Measurements from ENCODE around the gene CYP3A4. TPM values are rescaled to one million over a fixed set of nuclear protein-coding genes. Genes with fewer than 3 reads are reported as not detected.

CYP3A4 gene
- total RNA-seq, result not detected

- CTCF ChIA-PET, result no interaction called here
- Mint-ChIP-seq H3K36me3 (ENCODE audit: low read depth) (no peaks in the 10 kb centered on the region), H3K9me3 (no peaks in the 10 kb centered on the region), H3K27me3 (ENCODE audit: low read depth) (no peaks in the 10 kb centered on the region), H3K4me1 (ENCODE audit: low read depth) (peaks cover 23% of the 10 kb centered on the region), H3K4me3 (no peak within 1 kb of the TSS), H3K27ac (no peak within 1 kb of the TSS)
- no peak for DNase-seq
- intact Hi-C loops (cut with micrococcal nuclease), result loop anchor here (10.0 kb wide), 1 partner anchor 241 kb away; no protein-coding TSS in a partner anchor
Observed at GRCh38 chr7:99784007-99784406, at the start of gene CYP3A4. Gene CYP3A4, minus strand, starts transcription at chr7:99784184. Its CDS starts 103 bp downstream, at chr7:99784081.

GRCh38 chr7:99833289-99833877, 49.4 kb upstream of the CYP3A4 start:
- no peaks in the 10 kb centered on the region for H3K27me3 Mint-ChIP-seq (ENCODE audit: low read depth)
- CTCF ChIA-PET, result interaction anchor here (1.1 kb wide), 1 partner anchor 86 kb away, joined by 4 read pairs; the partner anchor contains the start of gene TRIM4
- no peak for DNase-seq
- H3K36me3 Mint-ChIP-seq (ENCODE audit: low read depth), result no peaks in the 10 kb centered on the region
- no peaks in the 10 kb centered on the region for H3K9me3 Mint-ChIP-seq
- H3K4me1 Mint-ChIP-seq (ENCODE audit: low read depth), result peaks cover 8% of the 10 kb centered on the region
- H3K27ac Mint-ChIP-seq, result no peak overlapping the region
- intact Hi-C loops (cut with micrococcal nuclease), result no loop called here
- no peak overlapping the region for H3K4me3 Mint-ChIP-seq

GRCh38 chr7:99831595-99831994, 47.6 kb upstream of the CYP3A4 start:
- intact Hi-C loops (cut with micrococcal nuclease), result no loop called here
- Mint-ChIP-seq H3K27ac (no peak overlapping the region), H3K36me3 (ENCODE audit: low read depth) (no peaks in the 10 kb centered on the region), H3K4me1 (ENCODE audit: low read depth) (no peaks in the 10 kb centered on the region), H3K9me3 (no peaks in the 10 kb centered on the region), H3K4me3 (no peak overlapping the region), H3K27me3 (ENCODE audit: low read depth) (no peaks in the 10 kb centered on the region)
- DNase-seq, result no peak
- CTCF ChIA-PET, result interaction anchor here (1.1 kb wide), 1 partner anchor 200 kb away, joined by 3 read pairs; no protein-coding TSS in a partner anchor

- no peak overlapping the region for H3K27ac Mint-ChIP-seq
- DNase-seq, result no peak
- H3K4me1 Mint-ChIP-seq (ENCODE audit: low read depth), result no peaks in the 10 kb centered on the region
- no peaks in the 10 kb centered on the region for H3K9me3 Mint-ChIP-seq
- no peaks in the 10 kb centered on the region for H3K36me3 Mint-ChIP-seq (ENCODE audit: low read depth)
- intact Hi-C loops (cut with micrococcal nuclease), result no loop called here
- H3K27me3 Mint-ChIP-seq (ENCODE audit: low read depth), result no peaks in the 10 kb centered on the region
- no peak overlapping the region for H3K4me3 Mint-ChIP-seq
- CTCF ChIA-PET, result no interaction called here
Observed at GRCh38 chr7:99829524-99830160, 45.7 kb upstream of the CYP3A4 start.

- Mint-ChIP-seq H3K36me3 (ENCODE audit: low read depth) (no peaks in the 10 kb centered on the region), H3K4me1 (ENCODE audit: low read depth) (no peaks in the 10 kb centered on the region), H3K9me3 (no peaks in the 10 kb centered on the region), H3K27ac (no peak overlapping the region), H3K4me3 (no peak overlapping the region), H3K27me3 (ENCODE audit: low read depth) (no peaks in the 10 kb centered on the region)
- intact Hi-C loops (cut with micrococcal nuclease), result no loop called here
- CTCF ChIA-PET, result no interaction called here
- no peak for DNase-seq
Observed at GRCh38 chr7:99828811-99829210, 44.8 kb upstream of the CYP3A4 start.

GRCh38 chr7:99827040-99827778, 43.2 kb upstream of the CYP3A4 start:
- CTCF ChIA-PET, result no interaction called here
- no peak for DNase-seq

GRCh38 chr7:99825873-99826272, 41.9 kb upstream of the CYP3A4 start:
- Mint-ChIP-seq H3K27me3 (ENCODE audit: low read depth) (peaks cover under 1% of the 10 kb centered on the region), H3K4me3 (no peak overlapping the region), H3K4me1 (ENCODE audit: low read depth) (no peaks in the 10 kb centered on the region), H3K27ac (no peak overlapping the region), H3K36me3 (ENCODE audit: low read depth) (no peaks in the 10 kb centered on the region), H3K9me3 (no peaks in the 10 kb centered on the region)
- CTCF ChIA-PET, result no interaction called here
- intact Hi-C loops (cut with micrococcal nuclease), result no loop called here
- DNase-seq, result no peak

More at GRCh38 chr7:99827040-99827778, 43.2 kb upstream of the CYP3A4 start:
- Mint-ChIP-seq H3K4me3 (no peak overlapping the region), H3K36me3 (ENCODE audit: low read depth) (no peaks in the 10 kb centered on the region), H3K27me3 (ENCODE audit: low read depth) (no peaks in the 10 kb centered on the region), H3K27ac (no peak overlapping the region), H3K4me1 (ENCODE audit: low read depth) (no peaks in the 10 kb centered on the region), H3K9me3 (no peaks in the 10 kb centered on the region)
- intact Hi-C loops (cut with micrococcal nuclease), result no loop called here

- CTCF ChIA-PET, result no interaction called here
- no peak overlapping the region for H3K4me3 Mint-ChIP-seq
Observed at GRCh38 chr7:99825452-99825851, 41.5 kb upstream of the CYP3A4 start.

GRCh38 chr7:99824091-99824490, 40.1 kb upstream of the CYP3A4 start:
- Mint-ChIP-seq H3K4me3 (no peak overlapping the region), H3K27ac (no peak overlapping the region), H3K9me3 (no peaks in the 10 kb centered on the region), H3K4me1 (ENCODE audit: low read depth) (no peaks in the 10 kb centered on the region), H3K36me3 (ENCODE audit: low read depth) (no peaks in the 10 kb centered on the region), H3K27me3 (ENCODE audit: low read depth) (peaks cover 6% of the 10 kb centered on the region)
- DNase-seq, result no peak
- intact Hi-C loops (cut with micrococcal nuclease), result no loop called here
- CTCF ChIA-PET, result no interaction called here

More at GRCh38 chr7:99825452-99825851, 41.5 kb upstream of the CYP3A4 start:
- H3K27ac Mint-ChIP-seq, result no peak overlapping the region
- H3K4me1 Mint-ChIP-seq (ENCODE audit: low read depth), result no peaks in the 10 kb centered on the region
- DNase-seq, result no peak
- intact Hi-C loops (cut with micrococcal nuclease), result no loop called here
- H3K36me3 Mint-ChIP-seq (ENCODE audit: low read depth), result no peaks in the 10 kb centered on the region
- no peaks in the 10 kb centered on the region for H3K9me3 Mint-ChIP-seq
- H3K27me3 Mint-ChIP-seq (ENCODE audit: low read depth), result peaks cover 4% of the 10 kb centered on the region

- no peaks in the 10 kb centered on the region for H3K9me3 Mint-ChIP-seq
- no peak for DNase-seq
- H3K36me3 Mint-ChIP-seq (ENCODE audit: low read depth), result no peaks in the 10 kb centered on the region
- CTCF ChIA-PET, result interaction anchor here (0.7 kb wide), 1 partner anchor 193 kb away, joined by 3 read pairs; no protein-coding TSS in a partner anchor
- H3K27me3 Mint-ChIP-seq (ENCODE audit: low read depth), result peaks cover 6% of the 10 kb centered on the region
- intact Hi-C loops (cut with micrococcal nuclease), result no loop called here
- no peaks in the 10 kb centered on the region for H3K4me1 Mint-ChIP-seq (ENCODE audit: low read depth)
- no peak overlapping the region for H3K4me3 Mint-ChIP-seq
- H3K27ac Mint-ChIP-seq, result no peak overlapping the region
Observed at GRCh38 chr7:99822731-99823718, 39.0 kb upstream of the CYP3A4 start.

GRCh38 chr7:99820408-99821027, 36.5 kb upstream of the CYP3A4 start:
- Mint-ChIP-seq H3K27ac (no peak overlapping the region), H3K4me3 (no peak overlapping the region), H3K9me3 (no peaks in the 10 kb centered on the region), H3K4me1 (ENCODE audit: low read depth) (no peaks in the 10 kb centered on the region), H3K36me3 (ENCODE audit: low read depth) (no peaks in the 10 kb centered on the region), H3K27me3 (ENCODE audit: low read depth) (peaks cover 6% of the 10 kb centered on the region)
- CTCF ChIA-PET, result no interaction called here
- DNase-seq, result no peak
- intact Hi-C loops (cut with micrococcal nuclease), result no loop called here
